Activated T-cell treated with anti-CD3 and anti-CD28 coated beads for 48 hours (primary cell): ENCODE measurements around the gene GSTM3.
"Not testable (repeated sequence)": the region's sequence is repeated elsewhere in the genome, so short reads cannot be mapped to it uniquely, and the experiment has no call there.

Experiments used
- DNase-seq: peaks from one replicate; pipeline ENCODE4 v3.0.0-alpha.2; 2020; ENCODE audit warnings: low read depth

The GSTM3 gene

DNA sequence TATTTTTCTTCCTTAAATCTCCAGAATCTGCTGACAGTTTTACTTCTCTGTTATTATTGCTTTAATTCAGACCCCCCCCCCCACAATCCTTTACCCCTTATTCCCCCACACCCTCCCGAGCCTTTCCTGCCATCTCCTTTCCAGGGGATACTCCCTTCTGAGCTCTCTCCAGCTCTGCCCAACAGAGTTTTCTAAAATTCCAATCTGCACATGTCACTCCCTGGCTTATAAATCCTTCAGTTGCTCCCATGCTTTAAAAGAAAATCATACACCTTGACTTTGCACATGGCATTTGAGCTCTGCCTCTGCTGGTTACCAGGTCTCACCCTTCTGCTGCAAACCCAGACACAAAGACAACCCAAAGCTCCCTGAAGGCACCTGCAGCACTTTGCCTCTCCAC lies 34.6 kb upstream of the GSTM3 start:
- DNase-seq, result no peak

DNA sequence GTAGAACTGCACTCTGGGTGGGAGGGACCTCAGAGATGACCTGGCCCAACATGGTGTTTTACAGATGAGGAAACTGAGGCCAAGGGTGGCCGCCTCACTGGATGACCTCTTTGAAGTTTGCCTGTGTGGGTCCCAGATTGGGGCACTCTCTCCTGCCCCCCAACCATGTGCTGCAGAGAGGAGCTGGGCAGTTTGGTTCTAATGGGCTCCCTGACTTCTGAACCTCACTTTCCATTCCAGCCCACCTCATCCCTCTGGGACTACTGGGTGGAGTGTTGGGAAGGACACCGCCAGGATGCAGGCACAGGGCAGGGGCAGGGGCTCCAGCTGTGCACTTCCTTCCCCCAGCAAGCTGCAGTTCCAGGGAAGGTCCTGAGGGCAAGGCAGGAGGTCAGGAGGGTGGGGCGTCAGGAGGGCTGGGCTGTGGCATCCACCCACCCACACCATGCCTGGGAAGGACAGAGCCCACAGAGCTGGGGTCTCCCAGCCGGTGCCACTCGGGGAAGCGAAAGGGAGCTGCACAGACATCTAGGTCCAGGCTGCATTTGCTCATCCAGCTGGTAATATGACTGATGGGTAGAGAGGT lies 33.2 kb upstream of the GSTM3 start:
- no peak for DNase-seq

DNA sequence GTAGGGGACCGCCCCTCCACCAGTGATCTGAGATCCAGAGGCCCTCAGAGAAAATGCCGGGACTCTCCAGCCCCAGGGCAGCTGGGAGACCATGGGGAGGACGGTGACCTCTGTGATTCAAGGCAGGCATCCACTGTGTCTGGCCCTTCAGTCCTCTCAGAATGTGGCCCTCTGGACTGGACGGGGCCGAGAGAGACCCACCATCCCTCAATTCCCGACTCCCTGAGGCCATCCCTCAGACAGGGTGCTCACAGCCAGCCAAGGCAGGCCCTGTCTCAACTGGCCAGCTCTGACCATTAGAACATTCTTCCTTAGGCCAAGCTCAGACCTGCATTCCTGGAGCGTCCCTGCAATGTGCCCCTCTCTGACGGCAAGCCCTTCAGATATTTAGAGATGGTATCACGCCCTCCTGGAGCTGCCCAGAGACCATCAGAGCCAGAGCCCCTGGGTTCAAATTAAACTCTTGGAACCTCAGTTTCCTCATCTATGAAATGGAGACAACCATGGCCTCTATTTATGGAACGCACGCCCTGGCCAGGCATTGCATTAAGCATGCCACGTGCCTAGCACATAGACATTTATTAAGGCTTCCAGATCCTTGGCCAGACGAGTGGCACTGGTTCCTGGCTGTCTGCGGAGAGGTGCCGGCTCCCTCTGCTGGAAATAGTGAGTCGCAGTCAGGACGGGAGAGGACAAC lies 32.5 kb upstream of the GSTM3 start:
- DNase-seq, result peak; percentile 61

DNA sequence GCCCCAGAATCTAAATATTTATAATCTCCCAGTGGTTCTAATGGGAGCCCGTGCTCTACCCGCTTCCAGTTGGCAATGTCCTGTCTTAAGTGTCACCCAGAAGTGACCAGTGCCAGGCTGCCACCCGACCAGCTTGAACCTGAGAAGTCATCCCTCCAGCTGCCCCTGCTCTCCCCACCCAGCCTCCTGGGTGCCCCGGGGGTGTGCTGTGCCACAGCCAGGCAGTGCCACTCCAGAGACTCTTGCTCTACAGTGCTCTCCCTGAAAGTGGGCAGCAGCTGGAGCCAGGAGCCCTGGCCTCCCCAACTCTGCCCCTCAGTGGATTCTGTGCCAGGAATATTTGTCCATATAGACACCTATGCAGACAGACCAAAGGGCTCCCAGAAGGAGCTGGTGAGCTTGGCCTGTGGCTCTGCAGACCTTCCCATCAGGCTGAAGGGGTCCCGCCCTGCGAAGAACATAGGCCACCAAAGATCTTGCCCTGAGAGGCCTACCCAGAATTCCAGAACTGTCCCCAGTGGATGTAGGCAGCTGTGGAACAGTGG lies 31.9 kb upstream of the GSTM3 start:
- no peak for DNase-seq

DNA sequence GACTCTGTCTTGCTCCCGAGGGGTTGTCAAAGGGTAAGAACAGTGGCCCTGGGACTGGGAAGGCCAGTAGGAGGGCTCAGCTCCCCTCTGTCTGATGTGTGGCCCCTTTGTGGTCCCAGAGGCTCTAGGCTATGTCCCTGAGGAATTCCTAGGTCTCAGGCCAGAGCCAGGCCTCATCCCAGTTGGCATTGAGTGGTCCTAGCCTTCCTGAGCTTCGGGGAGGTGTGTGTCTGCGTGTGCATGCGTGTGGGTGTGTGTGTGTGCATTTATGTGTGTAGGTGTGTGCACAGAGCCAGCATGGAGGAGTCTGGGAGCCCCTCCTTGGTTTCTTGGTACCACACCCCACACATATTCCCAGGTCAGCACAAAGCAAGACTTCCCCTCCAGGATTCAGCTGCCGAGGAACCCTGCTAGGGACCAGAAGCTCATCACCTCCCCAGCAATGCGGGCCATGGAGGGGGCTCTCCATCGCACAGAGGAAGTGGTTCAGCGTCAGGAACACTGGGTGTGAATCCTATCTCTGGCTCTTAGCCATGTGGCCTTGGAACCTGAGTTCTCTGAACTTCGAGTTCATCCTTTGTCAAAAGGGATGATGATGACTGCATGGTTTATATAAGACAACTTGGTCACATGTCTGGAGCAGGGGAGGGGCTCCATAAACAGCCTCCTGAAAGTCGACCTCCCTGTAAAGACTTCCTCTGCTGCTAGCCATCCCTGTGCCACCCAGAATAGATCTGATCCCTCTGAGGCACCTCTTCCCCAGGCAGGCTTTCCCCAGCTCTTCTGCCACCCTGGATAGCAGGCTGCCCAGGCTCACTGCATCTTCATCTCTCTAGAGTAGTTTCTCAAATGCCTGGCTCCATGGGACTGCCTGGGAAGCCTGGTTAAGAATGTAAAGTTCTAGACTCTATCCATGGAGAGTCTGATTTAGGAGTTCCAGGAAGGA lies 31.1 kb upstream of the GSTM3 start:
- DNase-seq, result no peak

DNA sequence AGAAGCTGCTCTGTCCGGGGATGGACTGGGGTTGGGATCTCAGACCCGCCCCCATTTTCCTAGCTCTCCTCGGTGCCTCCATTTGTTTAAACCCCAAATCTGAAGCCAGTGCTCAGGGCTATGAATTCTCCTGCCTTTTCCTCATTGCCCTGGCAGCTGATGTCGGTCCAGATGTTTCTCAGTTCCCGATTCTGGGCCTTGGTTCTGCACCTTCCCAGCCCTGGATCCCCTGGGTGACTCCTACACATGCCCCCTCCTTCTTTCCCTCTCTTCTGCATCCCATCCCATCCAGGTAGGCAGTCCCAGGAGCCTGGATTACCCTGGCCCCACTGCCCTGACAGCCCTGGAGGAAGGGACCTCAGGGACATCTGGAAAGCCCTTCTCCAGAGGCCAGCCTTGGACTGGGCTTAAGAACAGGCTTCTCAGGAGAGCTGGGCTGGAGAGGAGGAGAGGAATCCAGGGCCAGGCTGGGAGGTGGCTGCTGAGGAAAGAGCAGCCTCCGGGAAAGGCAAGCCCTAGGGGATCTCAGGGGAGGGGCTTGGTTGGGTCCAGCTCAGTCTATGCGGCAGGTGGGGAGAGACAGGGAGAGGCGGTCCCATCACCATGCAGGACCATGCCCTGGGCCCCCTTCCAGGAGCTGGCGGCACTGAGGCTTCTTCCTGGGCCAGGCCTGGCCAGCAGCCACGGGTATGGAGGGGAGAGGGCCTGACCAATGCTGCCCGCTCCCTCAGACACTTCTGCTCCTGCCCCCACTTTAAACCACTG lies 29.7 kb upstream of the GSTM3 start:
- no peak for DNase-seq

DNA sequence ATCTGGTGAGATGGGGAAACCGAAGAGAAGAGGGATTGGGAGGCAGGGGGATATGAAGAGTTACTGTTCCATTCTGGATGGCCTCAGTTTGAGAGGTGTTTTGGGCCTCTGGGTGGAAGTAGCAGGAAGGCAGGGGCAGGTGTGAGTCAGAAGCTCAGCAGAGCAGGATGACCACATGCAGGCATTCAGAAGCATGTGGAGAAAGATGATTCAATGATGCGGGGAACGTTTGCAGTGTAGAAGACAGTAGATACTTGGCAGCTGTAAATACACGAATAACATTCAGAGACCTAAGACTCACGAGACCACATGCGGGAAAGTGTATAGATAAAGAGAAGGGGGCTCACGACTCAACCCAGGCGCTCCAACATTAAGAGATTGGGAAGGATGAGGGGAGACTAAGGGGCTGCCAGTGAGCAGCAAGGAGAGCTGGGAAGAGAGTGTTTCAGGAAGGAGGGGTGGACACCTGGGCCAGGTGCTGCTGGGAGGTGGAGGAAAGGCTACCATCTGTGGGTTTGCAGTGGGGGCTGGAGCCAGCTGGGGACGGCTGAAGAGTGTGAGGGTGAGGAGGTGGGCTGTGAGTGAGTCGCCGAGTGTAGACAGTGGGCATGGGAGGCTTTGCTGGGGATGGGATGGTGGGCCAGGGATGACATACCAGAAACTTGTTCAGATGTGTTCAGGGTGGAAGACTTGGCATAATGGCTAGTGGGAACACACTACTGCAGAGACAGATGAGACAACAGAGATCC lies 28.7 kb upstream of the GSTM3 start:
- DNase-seq, result no peak

DNA sequence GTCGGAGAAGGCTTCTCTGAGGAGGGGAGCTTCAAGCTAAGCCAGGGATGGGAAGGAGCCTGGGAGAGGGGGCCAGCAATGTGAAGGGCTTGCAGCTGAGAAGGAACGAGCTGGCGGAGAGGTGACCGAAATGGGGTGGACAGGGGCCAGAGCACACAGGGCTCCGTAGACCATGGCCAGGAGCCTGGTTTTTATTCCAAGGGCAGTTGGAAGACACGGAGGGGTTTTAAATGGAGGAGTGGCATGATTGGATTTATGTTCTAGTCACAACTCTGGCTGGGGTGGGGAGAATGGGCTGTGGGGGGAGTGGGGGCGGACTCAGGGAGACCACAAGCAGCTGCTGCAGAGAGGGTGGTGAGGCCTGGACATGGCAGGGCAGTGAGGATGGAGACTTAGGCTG lies 28.0 kb upstream of the GSTM3 start:
- no peak for DNase-seq

DNA sequence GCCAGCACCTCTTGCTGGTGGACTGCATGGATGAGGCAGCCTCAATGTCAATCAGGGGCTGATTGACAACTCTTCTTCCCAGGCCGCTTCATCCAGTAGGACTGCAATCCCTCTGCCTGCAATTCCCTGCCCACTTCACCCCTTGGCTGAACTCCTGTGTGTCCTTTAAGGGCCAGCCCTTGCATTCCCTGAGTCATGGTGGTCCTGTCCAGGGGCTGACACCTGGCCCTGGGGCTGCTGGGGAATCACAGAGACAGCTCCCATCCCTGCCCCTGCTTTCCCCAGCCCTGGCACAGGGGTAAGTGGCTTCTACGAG lies 27.5 kb upstream of the GSTM3 start:
- no peak for DNase-seq

DNA sequence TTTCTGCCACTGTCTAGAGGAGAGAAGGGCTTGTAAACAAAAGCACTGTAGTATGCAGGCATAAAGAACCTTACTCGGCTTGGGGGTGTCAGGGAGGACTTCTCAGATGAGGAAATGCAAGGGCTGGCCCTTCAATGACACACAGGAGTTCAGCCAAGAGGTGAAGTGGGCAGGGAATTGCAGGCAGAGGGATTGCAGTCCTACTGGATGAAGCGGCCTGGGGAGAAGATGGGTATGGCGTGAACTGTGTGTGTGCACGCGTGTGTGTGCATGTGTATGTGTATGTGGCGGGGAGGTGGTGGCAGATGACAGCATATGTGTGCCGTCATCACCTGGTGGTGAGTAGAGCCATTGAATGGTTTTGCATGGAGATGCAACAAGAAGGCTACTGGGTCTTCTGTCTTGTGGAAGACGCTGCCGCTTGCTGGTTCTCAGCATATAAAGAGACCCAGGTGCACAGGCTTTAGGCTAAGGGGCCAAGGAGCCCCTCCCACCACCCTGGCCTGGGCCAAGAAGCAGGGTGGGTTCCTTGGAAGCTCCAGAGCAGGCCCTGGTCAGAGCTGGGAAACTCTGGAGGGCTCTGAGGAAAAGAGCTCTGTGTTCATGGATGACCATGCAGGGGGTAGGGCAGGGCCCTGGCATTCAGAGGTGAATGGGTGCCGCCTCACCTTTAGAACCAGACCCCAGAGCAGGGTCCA lies 26.9 kb upstream of the GSTM3 start:
- DNase-seq, result no peak

DNA sequence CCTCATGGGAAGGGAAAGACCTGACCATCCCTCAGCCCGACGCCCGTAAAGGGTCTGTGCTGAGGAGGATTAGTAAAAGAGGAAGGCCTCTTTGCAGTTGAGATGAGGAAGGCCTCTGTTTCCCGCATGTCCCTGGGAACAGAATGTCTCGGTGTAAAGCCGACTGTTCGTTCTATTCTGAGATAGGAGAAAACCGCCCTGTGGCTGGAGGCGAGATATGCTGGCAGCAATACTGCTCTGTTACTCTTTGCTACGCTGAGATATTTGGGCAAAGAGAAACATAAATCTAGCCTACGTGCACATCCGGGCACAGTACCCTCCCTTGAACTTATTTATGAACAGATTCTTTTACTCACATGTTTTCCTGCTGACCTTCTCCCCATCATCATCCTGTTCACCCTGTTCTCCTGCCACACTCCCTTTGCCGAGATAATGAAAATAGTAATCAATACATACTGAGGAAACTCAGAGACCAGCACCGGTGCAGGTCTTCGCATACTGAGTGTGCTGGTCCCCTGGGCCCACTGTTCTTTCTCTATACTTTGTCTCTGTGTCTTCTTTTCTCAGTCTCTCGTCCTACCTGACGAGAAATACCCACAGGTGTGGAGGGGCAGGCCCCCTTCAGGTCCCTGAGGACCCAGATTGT lies 26.3 kb upstream of the GSTM3 start:
- not testable (repeated sequence) for DNase-seq

DNA sequence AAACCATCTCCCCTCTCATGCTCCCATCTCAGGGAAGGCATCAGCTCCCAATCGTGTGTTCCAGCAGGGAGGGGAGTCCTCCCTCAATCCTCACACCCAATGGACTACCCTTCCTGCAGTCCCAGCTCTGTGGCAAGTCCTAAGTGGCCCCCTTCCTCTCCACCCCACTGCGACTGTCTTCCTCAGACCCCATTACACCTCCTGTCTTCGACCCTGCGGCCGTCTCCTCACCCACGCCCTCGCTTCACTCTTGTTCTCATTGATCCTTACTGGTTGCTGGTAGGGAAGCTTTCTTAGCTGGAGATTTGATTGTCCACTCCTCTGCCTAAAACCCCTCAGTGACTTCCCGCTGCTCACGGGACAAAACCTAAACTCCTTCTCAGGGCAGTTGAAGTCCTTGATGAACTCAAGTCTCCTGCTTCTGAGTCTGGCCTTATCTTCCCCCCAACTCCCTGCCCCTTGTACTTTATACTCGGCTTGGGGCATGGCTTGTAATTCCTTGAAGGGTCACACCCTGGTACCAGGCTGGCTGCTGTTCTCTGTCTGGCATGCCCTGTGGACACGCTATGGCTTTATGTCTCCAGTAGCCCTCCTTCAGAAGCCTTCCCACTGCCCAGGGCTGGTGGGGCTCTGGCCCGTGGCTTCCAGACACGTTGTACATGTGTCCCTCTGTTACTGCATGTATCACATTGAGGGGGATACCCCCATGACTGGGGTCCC lies 25.2 kb upstream of the GSTM3 start:
- DNase-seq, result no peak

DNA sequence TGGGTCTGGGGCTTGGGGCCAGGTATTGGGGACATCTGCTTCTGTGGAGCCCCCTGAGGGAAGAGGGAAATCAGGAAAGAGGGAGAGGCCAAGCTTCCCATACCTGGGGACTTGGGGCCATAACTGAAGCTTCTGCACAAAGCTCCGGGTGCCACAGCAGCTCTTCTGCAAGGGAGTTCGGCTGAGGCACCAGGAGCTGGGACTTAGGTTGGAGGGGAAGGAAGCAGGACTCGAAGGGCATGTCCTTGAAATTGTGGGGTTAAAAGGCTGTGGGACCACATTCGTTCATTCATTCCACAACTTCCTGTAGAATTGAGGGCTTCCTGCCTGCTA lies 24.6 kb upstream of the GSTM3 start:
- DNase-seq, result no peak

DNA sequence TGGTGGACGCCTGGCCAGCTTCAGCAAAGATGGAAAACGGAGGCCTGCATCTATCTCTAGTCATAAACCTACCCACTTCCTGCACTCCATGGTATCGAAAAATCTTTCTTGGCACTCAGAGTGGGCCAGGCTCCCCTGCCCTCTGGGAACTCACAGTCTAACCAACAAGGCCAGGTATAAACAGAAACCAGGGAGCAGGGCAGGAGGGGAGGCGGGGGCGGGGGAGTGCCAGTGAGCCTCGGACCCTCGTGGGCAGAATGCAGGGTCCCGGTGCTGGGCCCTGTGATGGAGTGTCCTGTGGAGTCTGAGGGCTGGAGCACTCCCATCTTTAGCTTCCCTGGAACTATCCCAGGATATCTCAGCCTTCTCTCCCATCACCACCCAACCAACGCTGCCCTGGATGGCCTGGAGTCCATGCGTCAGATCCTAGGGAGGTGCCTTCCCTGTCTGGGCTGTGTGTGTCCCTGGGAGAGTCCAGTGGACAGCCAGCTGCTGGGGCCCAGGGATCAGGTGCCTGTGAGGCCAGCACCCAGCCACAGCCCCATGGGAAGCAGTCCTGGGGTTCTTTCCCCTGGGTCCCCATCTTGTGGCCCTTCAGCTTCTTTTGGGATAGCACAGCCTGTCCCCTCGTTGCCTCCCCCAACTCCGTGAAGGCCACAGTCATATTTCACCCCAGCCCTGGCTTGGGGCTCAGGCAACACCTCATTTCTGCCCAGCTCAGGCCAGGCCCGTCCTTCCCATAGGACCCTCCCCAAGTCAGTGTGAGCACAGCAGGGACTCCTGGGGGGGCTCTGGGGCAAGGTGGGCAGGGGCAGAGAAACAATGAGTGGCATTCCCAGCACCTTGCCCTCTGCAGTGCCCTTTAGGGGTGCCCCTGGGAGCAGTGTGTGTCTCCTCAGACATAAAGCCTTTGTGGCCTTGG lies 24.0 kb upstream of the GSTM3 start:
- no peak for DNase-seq

DNA sequence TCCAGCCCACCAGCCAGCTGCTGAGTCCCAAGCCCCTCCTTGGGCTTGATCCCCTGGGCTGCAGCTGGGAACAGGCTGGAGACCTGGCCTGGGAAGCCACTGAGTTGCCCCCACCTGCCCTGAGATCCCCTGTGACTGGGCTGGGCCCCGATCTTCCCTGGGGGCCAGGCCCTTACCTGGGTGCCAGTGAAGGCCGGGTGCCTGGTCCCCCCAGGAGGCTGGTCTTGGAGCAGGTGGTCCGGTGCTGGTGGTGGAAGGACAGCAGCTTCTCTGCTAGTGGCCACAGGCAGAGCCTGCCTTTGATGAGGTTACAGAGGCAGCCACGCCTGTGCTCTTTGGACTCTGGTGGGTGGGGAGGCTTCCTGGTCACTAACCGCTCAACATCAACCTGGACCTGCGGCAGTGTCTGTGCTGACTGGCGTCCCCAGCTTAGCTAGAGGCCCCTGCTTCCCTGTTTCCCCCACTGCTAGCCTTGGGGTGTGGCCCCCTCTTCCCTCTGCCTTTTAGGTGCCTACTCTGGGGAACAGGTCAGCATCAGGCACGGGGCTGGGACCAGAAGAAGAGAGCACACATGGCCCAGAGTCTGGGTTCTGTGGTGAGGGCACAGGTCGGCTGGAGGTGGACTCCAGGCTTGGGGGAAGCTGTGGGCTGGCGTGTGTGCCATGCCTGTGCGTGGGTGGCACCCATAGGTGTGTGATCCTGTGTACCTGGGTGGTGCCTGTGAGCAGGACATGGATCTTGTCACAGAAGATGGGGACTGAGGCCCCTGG lies 23.0 kb upstream of the GSTM3 start, which contains the start of gene EPS8L3:
Gene EPS8L3, minus strand, starts transcription at position 278 of the 770 bp plus-strand sequence. CDS start 2,174 bp downstream, outside the sequence.
- no peak for DNase-seq

DNA sequence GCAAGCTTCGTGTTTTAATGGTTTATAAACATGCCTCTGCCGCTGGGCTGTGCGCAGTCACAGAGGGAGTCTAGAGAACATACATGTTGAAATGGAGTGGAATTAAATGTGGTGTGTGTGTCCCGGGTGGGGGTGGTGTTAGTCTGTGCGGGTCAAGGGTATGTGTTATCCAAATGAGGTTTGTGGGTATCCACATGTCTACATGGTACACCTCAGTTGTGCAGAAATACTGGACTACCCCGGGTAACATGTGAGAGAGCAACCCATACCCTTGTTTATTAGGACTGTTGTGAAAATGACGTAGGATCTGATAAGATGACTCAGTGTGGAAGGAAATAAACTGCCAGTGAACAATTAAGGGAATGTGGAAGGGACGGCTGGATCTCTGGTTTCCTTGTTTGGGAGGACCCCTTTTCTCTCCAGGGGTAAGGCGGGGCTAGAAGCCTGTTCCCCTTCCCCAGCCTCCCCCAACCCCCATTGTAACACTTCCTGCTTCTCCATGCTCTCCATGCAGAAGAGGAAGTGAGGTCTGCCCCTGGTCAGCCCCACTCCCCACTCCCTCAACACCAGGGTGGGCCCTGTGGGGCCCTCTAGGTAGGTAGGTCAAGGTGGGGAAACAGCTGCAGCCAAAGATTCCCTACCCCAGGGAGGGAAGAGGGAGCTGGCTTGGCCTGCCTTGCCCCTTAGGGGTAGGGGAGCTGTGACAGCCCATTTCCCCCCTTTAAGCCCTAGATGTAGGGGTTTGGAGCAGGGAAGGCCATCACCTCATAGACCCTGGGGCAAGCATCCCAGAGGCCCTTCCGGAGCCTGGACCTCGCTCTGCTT lies 22.2 kb upstream of the GSTM3 start:
- DNase-seq, result no peak
